ENCODE results near the gene FAM193B.

FAM193B gene

DNA sequence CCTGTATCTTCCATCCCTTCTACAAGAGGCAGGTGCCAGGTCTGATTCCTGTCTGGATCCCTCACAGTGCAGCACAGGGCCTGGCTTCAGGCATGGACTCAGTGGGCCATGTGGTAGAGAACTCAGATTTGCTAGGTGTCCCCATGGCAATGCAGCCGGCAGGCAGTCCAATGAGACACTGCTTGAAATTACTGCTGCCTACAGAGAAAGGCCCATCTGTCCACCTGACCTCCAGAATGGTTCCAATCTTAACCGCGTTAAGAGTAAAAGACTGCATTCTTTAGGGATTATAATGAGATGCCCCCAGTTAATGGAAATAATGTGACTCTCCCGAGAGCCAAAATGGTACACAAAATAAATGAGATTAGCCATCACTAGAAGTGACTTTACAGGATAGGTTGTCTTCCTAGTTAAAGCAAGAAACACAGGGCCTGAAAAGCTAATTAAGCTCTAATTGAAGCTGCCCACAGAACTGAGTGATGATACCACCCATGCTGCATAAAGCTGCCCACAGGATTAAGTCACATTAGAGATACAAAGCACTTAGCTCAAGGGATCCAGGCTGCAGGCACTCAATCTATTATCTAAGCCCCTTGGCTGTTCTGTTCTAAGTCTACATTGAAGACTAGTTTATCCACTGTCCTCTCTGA lies 11.4 kb downstream of the FAM193B start:
- H3K9me3 ChIP-seq (ENCODE audit: control insufficient read depth, insufficient read depth, low read length): no peaks in the 10 kb centered on the region
- H4K20me1 ChIP-seq (ENCODE audit: control insufficient read depth, insufficient read depth, low read depth, low read length): no peaks in the 10 kb centered on the region; the same call in 1 of the 2 replicates
- H3K4me3 ChIP-seq (ENCODE audit: low read length): no peak overlapping the region
- H3K36me3 ChIP-seq (ENCODE audit: control insufficient read depth, low read length): peaks cover 66% of the 10 kb centered on the region
- H3K27me3 ChIP-seq (ENCODE audit: control insufficient read depth, low read length): no peaks in the 10 kb centered on the region
- TF ChIP-seq EZH2phosphoT487 (IDR thresholded peaks at IDR 0.05; ENCODE audit: borderline replicate concordance, low read length): no peak
- no peak for TF ChIP-seq CTCF (IDR thresholded peaks at IDR 0.05; ENCODE audit: low read depth, low read length, poor library complexity, severe bottlenecking)
- no peak overlapping the region for H3K4me2 ChIP-seq (ENCODE audit: low read length)
- H3F3A ChIP-seq (ENCODE audit: control insufficient read depth, insufficient read depth): 0 out of 2 replicates have a peak, but pooled peaks cover 6% of the 10 kb centered on the region
- H3K79me2 ChIP-seq (ENCODE audit: control insufficient read depth, low read length): peaks cover 66% of the 10 kb centered on the region
- H3K9me2 ChIP-seq (replicated peaks; ENCODE audit: control insufficient read depth, low read length): no peaks in the 10 kb centered on the region
- no peaks in the 10 kb centered on the region for H3K4me1 ChIP-seq (ENCODE audit: control insufficient read depth, low read length)
- H3K27ac ChIP-seq (ENCODE audit: low read depth, low read length): no peak overlapping the region

DNA sequence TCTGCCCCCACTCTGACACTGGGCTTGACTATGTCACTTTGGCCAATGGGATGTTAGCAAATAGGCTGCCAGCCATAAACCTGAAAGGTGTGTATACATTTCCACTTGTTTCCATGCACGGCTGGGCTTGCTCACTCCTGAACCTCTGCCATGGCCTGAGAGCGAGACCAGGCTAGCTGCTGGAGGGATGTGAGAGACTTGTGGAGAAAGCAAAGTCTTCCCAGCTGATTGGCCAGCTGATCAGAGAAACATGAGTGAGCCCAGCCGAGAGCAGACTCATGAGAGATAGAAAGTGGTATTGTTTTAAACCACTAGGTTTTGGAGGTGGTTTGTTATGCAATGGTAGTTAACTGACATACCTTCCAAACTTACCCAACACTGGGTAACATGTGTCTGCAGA lies 13.9 kb downstream of the FAM193B start:
- no peak overlapping the region for H3K4me3 ChIP-seq (ENCODE audit: low read length)
- no peaks in the 10 kb centered on the region for H3K4me1 ChIP-seq (ENCODE audit: control insufficient read depth, low read length)
- no peaks in the 10 kb centered on the region; the same call in 1 of the 2 replicates for H4K20me1 ChIP-seq (ENCODE audit: control insufficient read depth, insufficient read depth, low read depth, low read length)
- 0 out of 2 replicates have a peak, but pooled peaks cover 6% of the 10 kb centered on the region for H3F3A ChIP-seq (ENCODE audit: control insufficient read depth, insufficient read depth)
- TF ChIP-seq EZH2phosphoT487 (IDR thresholded peaks at IDR 0.05; ENCODE audit: borderline replicate concordance, low read length) (no peak), CTCF (IDR thresholded peaks at IDR 0.05; ENCODE audit: low read depth, low read length, poor library complexity, severe bottlenecking) (no peak)
- no peaks in the 10 kb centered on the region for H3K9me2 ChIP-seq (replicated peaks; ENCODE audit: control insufficient read depth, low read length)
- H3K79me2 ChIP-seq (ENCODE audit: control insufficient read depth, low read length): peaks cover 46% of the 10 kb centered on the region
- H3K27ac ChIP-seq (ENCODE audit: low read depth, low read length): no peak overlapping the region
- no peaks in the 10 kb centered on the region for H3K9me3 ChIP-seq (ENCODE audit: control insufficient read depth, insufficient read depth, low read length)
- no peak overlapping the region for H3K4me2 ChIP-seq (ENCODE audit: low read length)
- H3K27me3 ChIP-seq (ENCODE audit: control insufficient read depth, low read length): no peaks in the 10 kb centered on the region
- H3K36me3 ChIP-seq (ENCODE audit: control insufficient read depth, low read length): peaks cover 73% of the 10 kb centered on the region

- no peaks in the 10 kb centered on the region for H3K27me3 ChIP-seq (ENCODE audit: control insufficient read depth, low read length)
- H3K27ac ChIP-seq (ENCODE audit: low read depth, low read length): no peak overlapping the region
- TF ChIP-seq CTCF (IDR thresholded peaks at IDR 0.05; ENCODE audit: low read depth, low read length, poor library complexity, severe bottlenecking): no peak
- TF ChIP-seq EZH2phosphoT487 (IDR thresholded peaks at IDR 0.05; ENCODE audit: borderline replicate concordance, low read length): no peak
- H3F3A ChIP-seq (ENCODE audit: control insufficient read depth, insufficient read depth): 0 out of 2 replicates have a peak, but pooled peaks cover 3% of the 10 kb centered on the region
- no peaks in the 10 kb centered on the region; the same call in 1 of the 2 replicates for H4K20me1 ChIP-seq (ENCODE audit: control insufficient read depth, insufficient read depth, low read depth, low read length)
- no peak overlapping the region for H3K4me3 ChIP-seq (ENCODE audit: low read length)
- H3K79me2 ChIP-seq (ENCODE audit: control insufficient read depth, low read length): peaks cover 40% of the 10 kb centered on the region
- H3K9me2 ChIP-seq (replicated peaks; ENCODE audit: control insufficient read depth, low read length): no peaks in the 10 kb centered on the region
- H3K4me1 ChIP-seq (ENCODE audit: control insufficient read depth, low read length): no peaks in the 10 kb centered on the region
- H3K9me3 ChIP-seq (ENCODE audit: control insufficient read depth, insufficient read depth, low read length): no peaks in the 10 kb centered on the region
- no peak overlapping the region for H3K4me2 ChIP-seq (ENCODE audit: low read length)
- H3K36me3 ChIP-seq (ENCODE audit: control insufficient read depth, low read length): peaks cover 78% of the 10 kb centered on the region
Measured at GRCh38 chr5:177539411-177539810, 15.0 kb downstream of the FAM193B start.
